H1 (cell line): ENCODE data around the gene E2F1. TPM values are rescaled to one million over a fixed set of nuclear protein-coding genes. Genes with fewer than 3 reads are reported as not detected.

Experiments
- CTCF ChIA-PET: fragments of 300-600 bp; sonication (Branson Sonifier 250); formaldehyde crosslinking; loops from one replicate; lab custom pipeline; 2021; ENCODE audit not compliant: partially characterized antibody; lab: Charles Lee
- POLR2A ChIA-PET: fragments of 300-600 bp; sonication (Branson Sonifier 250); formaldehyde crosslinking; loops from one replicate; lab custom pipeline; 2021; ENCODE audit warnings: inconsistent platforms; ENCODE audit not compliant: partially characterized antibody; lab: Charles Lee
- DNase-seq, 2 experiments: peaks; one replicate each; pipeline versions ENCODE4 v3.0.0 to v3.0.0-alpha.2; 2010 to 2022; ENCODE audit warnings: low spot score in 2 of 2, low read depth in 1 of 2, mixed read lengths in 1 of 2
- FAIRE-seq: peaks from 2 replicates; lab custom pipeline; 2011; peaks lifted over from hg19 to GRCh38; lab: Jason Lieb, UNC
- H2AFZ ChIP-seq: 2 replicates; pipeline ENCODE4 v1.8.1; 2012; ENCODE audit warnings: low read length, inconsistent platforms
- H2AK5ac ChIP-seq: 2 replicates; pipeline ENCODE4 v1.6.1; 2013; ENCODE audit warnings: low read depth, low read length
- H2BK120ac ChIP-seq: replicated peaks from 2 replicates; pipeline ENCODE3; 2013; ENCODE audit warnings: low read depth, low read length, inconsistent platforms
- H2BK12ac ChIP-seq: 2 replicates; pipeline ENCODE4 v1.6.1; 2013; ENCODE audit warnings: low read depth, low read length
- H2BK15ac ChIP-seq: 2 replicates; pipeline ENCODE4 v1.6.1; 2013; ENCODE audit warnings: low read length
- H2BK20ac ChIP-seq: 2 replicates; pipeline ENCODE4 v1.6.1; 2013; ENCODE audit warnings: low read length
- H2BK5ac ChIP-seq: 2 replicates; pipeline ENCODE4 v1.6.1; 2013; ENCODE audit warnings: low read depth, low read length
- H3K14ac ChIP-seq: 2 replicates; pipeline ENCODE4 v1.6.1; 2013; ENCODE audit warnings: inconsistent platforms; ENCODE audit not compliant: insufficient read length
- H3K18ac ChIP-seq: 2 replicates; pipeline ENCODE4 v1.6.1; 2013; ENCODE audit warnings: low read length; ENCODE audit errors: extremely low read depth
- H3K23ac ChIP-seq: 2 replicates; pipeline ENCODE4 v1.6.1; 2013; ENCODE audit warnings: inconsistent platforms; ENCODE audit not compliant: insufficient read length
- H3K23me2 ChIP-seq: 2 replicates; pipeline ENCODE4 v1.6.1; 2013; ENCODE audit warnings: low read depth, low read length
- H3K27ac ChIP-seq: 2 replicates; pipeline ENCODE4 v1.6.1; 2011; ENCODE audit warnings: low read depth, low read length, inconsistent platforms
- H3K27me3 ChIP-seq, 4 experiments: replicated peaks in 1 of 4; 1 replicate in 1 of 4; 2 replicates in 3 of 4; pipeline versions ENCODE4 v1.6.1 to v1.8.1; 2011 to 2013; ENCODE audit warnings: low read length in 3 of 4, mild to moderate bottlenecking in 3 of 4, inconsistent platforms in 2 of 4, mixed read lengths in 2 of 4, moderate library complexity in 1 of 4; ENCODE audit not compliant: control insufficient read depth in 3 of 4, insufficient read depth in 3 of 4; ENCODE audit errors: extremely low read depth in 1 of 4
- H3K36me3 ChIP-seq, 4 experiments: 2 replicates each; pipeline versions ENCODE4 v1.6.1 to v1.8.1; 2011 to 2013; ENCODE audit warnings: mild to moderate bottlenecking in 4 of 4, low read length in 3 of 4, moderate library complexity in 2 of 4, control low read depth in 1 of 4, inconsistent platforms in 1 of 4; ENCODE audit not compliant: insufficient read depth in 4 of 4, control insufficient read depth in 2 of 4
- H3K4ac ChIP-seq: replicated peaks from 2 replicates; pipeline ENCODE3; 2013; ENCODE audit warnings: low read length, low read depth, mixed read lengths, inconsistent platforms; ENCODE audit not compliant: insufficient read length
- H3K4me1 ChIP-seq, 4 experiments: replicated peaks in 1 of 4; 1 replicate in 1 of 4; 2 replicates in 3 of 4; pipeline versions ENCODE4 v1.6.1 to v1.8.1; 2011 to 2013; ENCODE audit warnings: low read length in 3 of 4, inconsistent platforms in 2 of 4, mixed read lengths in 1 of 4; ENCODE audit not compliant: insufficient read depth in 4 of 4, control insufficient read depth in 3 of 4
- H3K4me2 ChIP-seq, 2 experiments: 2 replicates each; pipeline versions ENCODE4 v1.6.1 to v1.8.1; 2011 to 2013; ENCODE audit warnings: low read depth in 2 of 2, low read length in 2 of 2, control low read depth in 1 of 2, inconsistent platforms in 1 of 2, mild to moderate bottlenecking in 1 of 2; ENCODE audit not compliant: insufficient read depth in 1 of 2
- H3K4me3 ChIP-seq, 4 experiments: fragments of 200-600, 300-600 bp in 1 of 4; sonication (generic), shearing (Covaris generic), sonication (Bioruptor Twin) in 1 of 4; 2 replicates each; pipeline versions ENCODE4 v1.5.1 to v1.8.1; 2011 to 2016; ENCODE audit warnings: low read length in 4 of 4, low read depth in 3 of 4, control low read depth in 2 of 4, inconsistent platforms in 2 of 4, mild to moderate bottlenecking in 2 of 4, mixed read lengths in 1 of 4, moderate library complexity in 1 of 4; ENCODE audit not compliant: insufficient read depth in 2 of 4; ENCODE audit errors: extremely low read depth in 1 of 4
- H3K56ac ChIP-seq: replicated peaks from 2 replicates; pipeline ENCODE3; 2013; ENCODE audit warnings: low read depth, mild to moderate bottlenecking, mixed read lengths, low read length, inconsistent platforms; ENCODE audit not compliant: insufficient read length
- H3K79me1 ChIP-seq: 2 replicates; pipeline ENCODE4 v1.6.1; 2013; ENCODE audit warnings: low read depth, low read length, control low read depth
- H3K79me2 ChIP-seq, 2 experiments: 2 replicates each; pipeline versions ENCODE4 v1.6.1 to v1.8.1; 2012 to 2013; ENCODE audit warnings: low read length in 2 of 2, mild to moderate bottlenecking in 2 of 2, inconsistent platforms in 1 of 2; ENCODE audit not compliant: insufficient read depth in 2 of 2, control insufficient read depth in 1 of 2
- H3K9ac ChIP-seq, 4 experiments: replicated peaks in 1 of 4; 1 replicate in 1 of 4; 2 replicates in 3 of 4; pipeline versions ENCODE4 v1.6.1 to v1.8.1; 2011 to 2013; ENCODE audit warnings: low read depth in 3 of 4, low read length in 3 of 4, control low read depth in 2 of 4, mild to moderate bottlenecking in 2 of 4, moderate library complexity in 2 of 4, inconsistent platforms in 1 of 4; ENCODE audit errors: extremely low read depth in 1 of 4
- H3K9me3 ChIP-seq, 2 experiments: 2 replicates each; pipeline versions ENCODE4 v1.6.1 to v1.8.1; 2012 to 2013; ENCODE audit warnings: mild to moderate bottlenecking in 2 of 2, moderate library complexity in 2 of 2, control low read depth in 1 of 2, inconsistent platforms in 1 of 2, low read depth in 1 of 2, low read length in 1 of 2, mixed read lengths in 1 of 2; ENCODE audit not compliant: insufficient read depth in 2 of 2
- H4K20me1 ChIP-seq, 2 experiments: replicated peaks in 1 of 2; 2 replicates each; pipeline versions ENCODE3 to v1.8.1; 2011 to 2013; ENCODE audit warnings: inconsistent platforms in 2 of 2, low read length in 2 of 2, mild to moderate bottlenecking in 1 of 2; ENCODE audit not compliant: insufficient read depth in 2 of 2, control insufficient read depth in 1 of 2
- H4K5ac ChIP-seq: 2 replicates; pipeline ENCODE4 v1.6.1; 2013; ENCODE audit warnings: low read length, low read depth, mixed read lengths, inconsistent platforms; ENCODE audit not compliant: insufficient read length
- H4K8ac ChIP-seq: 2 replicates; pipeline ENCODE4 v1.8.0; 2013; ENCODE audit warnings: mild to moderate bottlenecking, moderate library complexity, low read length, inconsistent platforms; ENCODE audit not compliant: insufficient read depth; ENCODE audit errors: extremely low read depth
- H4K91ac ChIP-seq: replicated peaks from 2 replicates; pipeline ENCODE3; 2013; ENCODE audit warnings: low read length, mixed read lengths, inconsistent platforms; ENCODE audit not compliant: insufficient read length
- CBX5 ChIP-seq: fragments of 300-800, 300-1000 bp; sonication (generic); IDR thresholded peaks from 2 replicates; pipeline ENCODE4 v1.7.1; 2016; ENCODE audit warnings: antibody characterized with exemption, low read length, low read depth
- MAFK ChIP-seq: IDR thresholded peaks from 2 replicates; pipeline ENCODE4 v1.6.1; 2012; ENCODE audit warnings: low read depth, mild to moderate bottlenecking, improper control_type of control experiment, low read length
- NRF1 ChIP-seq: IDR thresholded peaks from 2 replicates; pipeline ENCODE4 v1.6.1; 2011; ENCODE audit warnings: mild to moderate bottlenecking, low read depth, low read length, improper control_type of control experiment
- POLR2AphosphoS5 ChIP-seq: IDR thresholded peaks from 2 replicates; pipeline ENCODE4 v1.6.1; 2011; ENCODE audit warnings: low read depth, low read length
- RAD21 ChIP-seq, 2 experiments: IDR thresholded peaks in 1 of 2; conservative IDR thresholded peaks in 1 of 2; 2 replicates each; pipeline ENCODE4 v1.6.1; 2011; ENCODE audit warnings: low read depth in 2 of 2, low read length in 2 of 2, improper control_type of control experiment in 1 of 2, inconsistent platforms in 1 of 2, mild to moderate bottlenecking in 1 of 2, moderate library complexity in 1 of 2
- RBBP5 ChIP-seq: IDR thresholded peaks from 2 replicates; pipeline ENCODE4 v1.7.1; 2012; ENCODE audit warnings: low read depth, mild to moderate bottlenecking, inconsistent platforms, low read length, moderate library complexity, borderline replicate concordance
- TBP ChIP-seq: IDR thresholded peaks from 2 replicates; pipeline ENCODE4 v1.6.1; 2011; ENCODE audit warnings: low read depth, low read length, improper control_type of control experiment
- WGBS, 2 experiments: shearing (Covaris generic) in 1 of 2; methylation state at CpG; one replicate each; pipeline versions ENCODE4 v1.1.6 to v1.1.7; 2013 to 2015; ENCODE audit warnings: low lambda C conversion rate in 2 of 2, mixed read lengths in 2 of 2, inconsistent platforms in 1 of 2, low coverage in 1 of 2, missing lambda C conversion rate in 1 of 2; ENCODE audit not compliant: insufficient replicate concordance in 2 of 2, insufficient coverage in 1 of 2, insufficient read length in 1 of 2; ENCODE audit errors: extremely low coverage in 1 of 2, missing lambda C conversion rate in 1 of 2; 5-methylcytosine and 5-hydroxymethylcytosine counted together
- polyA plus RNA-seq, 7 experiments: library from polyadenylated mRNA; depleted of rRNA in 3 of 7; stranded (reverse) in 5 of 7; unstranded in 2 of 7; fragments of >200 nt in 5 of 7; fragments of 200-250 nt in 2 of 7; gene quantifications; 1 replicate in 5 of 7; 2 replicates in 1 of 7; 4 replicates in 1 of 7; pipeline versions ENCODE4 v1.2.1 to v1.2.3, GENCODE V29; 2011 to 2013; ENCODE audit warnings: missing spikeins in 2 of 7, mixed read lengths in 2 of 7
- total RNA-seq: library from RNA; stranded (reverse); fragmentation: NEBNext Ultra II Directional; extraction: Animal tissue kit (Norgen Biotek cat#: 25700); gene quantifications from 2 replicates; pipeline ENCODE4 v1.2.1, GENCODE V29; 2021
- TF ChIP-seq, protein P1 (sequence below): IDR thresholded peaks from 2 replicates; pipeline ENCODE4 v1.6.1; 2011; ENCODE audit warnings: low read length, improper control_type of control experiment

Gene E2F1
- total and polyA plus RNA-seq, 2 of the 8 experiments (the other 6 are each of a cell fraction or from before 2014, with no cell fraction given): 33.4 to 35.8 TPM

DNA sequence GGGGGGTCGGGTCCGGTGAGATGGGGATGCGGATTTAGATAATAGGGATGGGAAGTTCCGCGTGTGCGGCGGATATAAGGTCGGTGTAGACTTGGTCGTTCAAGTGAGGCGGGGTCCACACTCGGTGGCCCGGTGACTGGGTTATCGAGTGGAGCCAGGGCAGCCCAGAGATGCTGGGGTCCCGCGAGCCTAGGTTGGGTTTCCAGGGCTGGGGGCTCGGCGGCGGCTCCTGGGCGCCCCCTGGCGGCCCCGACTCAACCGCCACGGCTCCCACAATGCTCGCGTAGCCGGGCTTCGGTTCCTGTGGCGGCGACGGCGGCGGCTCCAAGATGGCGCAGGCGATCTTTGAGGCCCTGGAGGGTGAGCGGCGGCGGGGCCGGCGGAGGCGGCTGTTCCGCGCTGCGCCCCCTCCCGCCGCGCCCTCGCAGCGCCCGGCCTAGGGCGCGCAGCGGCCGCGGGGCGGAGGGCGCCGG lies 45.5 kb upstream of the E2F1 start, which contains the start of gene ZNF341:
Gene ZNF341 (plus strand): TSS at position 304 of the 473 bp plus-strand sequence. CDS start 26 bp downstream, at position 330.
- Histone ChIP-seq H3K79me1 (no peaks in the 10 kb centered on the region), H3K36me3 (no peaks in the 10 kb centered on the region; a peak in 1 of 8 replicates), H3K4me1 (peaks cover 4 to 9% (median 7%) of the 10 kb centered on the region in 4 experiments), H3K9ac (peak within 1 kb of the TSS; percentile 5 to 71 (median 56); a peak in 6 of 7 replicates), H4K20me1 (no peaks in the 10 kb centered on the region), H2BK15ac (peak within 1 kb of the TSS; percentile 88; the same call in 1 of the 2 replicates), H3K4me2 (peak within 1 kb of the TSS; percentile 80 to 94), H3K23ac (no peak within 1 kb of the TSS), H3K18ac (peak within 1 kb of the TSS; percentile 95), H2AK5ac (0 out of 2 replicates have a peak within 1 kb of the TSS, but pooled peaks have one; percentile 24), H4K5ac (peak within 1 kb of the TSS; percentile 63), H2AFZ (peak within 1 kb of the TSS; percentile 87), H3K79me2 (no peaks in the 10 kb centered on the region), H3K4ac (peak within 1 kb of the TSS; percentile 88), H2BK20ac (0 out of 2 replicates have a peak within 1 kb of the TSS, but pooled peaks have one; percentile 90), H3K9me3 (peaks cover 2 to 3% of the 10 kb centered on the region in 2 experiments; a peak in 3 of 4 replicates), H2BK120ac (peak within 1 kb of the TSS; percentile 73), H4K91ac (peak within 1 kb of the TSS; percentile 98), H3K56ac (peak within 1 kb of the TSS; percentile 75), H4K8ac (peak within 1 kb of the TSS; percentile 92), H3K14ac (no peak within 1 kb of the TSS), H3K27ac (peak within 1 kb of the TSS; percentile 58; the same call in 1 of the 2 replicates), H2BK5ac (peak within 1 kb of the TSS; percentile 88), H3K4me3 (peak within 1 kb of the TSS; percentile 48 to 72 (median 67)), H3K27me3 (no peaks in the 10 kb centered on the region), H3K23me2 (peaks cover 9% of the 10 kb centered on the region), H2BK12ac (peak within 1 kb of the TSS; percentile 95; the same call in 1 of the 2 replicates)
- FAIRE-seq (no peak), DNase-seq (peak in 1 of 2 experiments; percentile 92)
- ChIA-PET CTCF (interaction anchor here (0.6 to 2.5 kb wide), 6 partner anchors 9 to 65 kb away, joined by 3 to 6 read pairs (median 4); partner anchors contain the start of gene ACTL10), POLR2A (interaction anchor here (0.9 to 2.7 kb wide), 7 partner anchors 10 to 66 kb away, joined by 3 to 8 read pairs (median 3); partner anchors contain the start of gene PXMP4)
- 3% methylated on average over 30 of the region's 57 CpGs; no CpG with 5 or more reads in 1 of the 2 experiments for WGBS, 2 experiments
- TF ChIP-seq CBX5 (no peak), RBBP5 (no peak), NRF1 (no peak), MAFK (no peak), TBP (no peak), RAD21 (IDR thresholded peaks at IDR 0.05 in 1 of 2, conservative IDR thresholded peaks at IDR 0.05 in 1 of 2; ENCODE audit: low read depth in 2 of 2, low read length in 2 of 2) (peak; percentile 72 to 84), POLR2AphosphoS5 (no peak)
- TF ChIP-seq, protein P1, sequence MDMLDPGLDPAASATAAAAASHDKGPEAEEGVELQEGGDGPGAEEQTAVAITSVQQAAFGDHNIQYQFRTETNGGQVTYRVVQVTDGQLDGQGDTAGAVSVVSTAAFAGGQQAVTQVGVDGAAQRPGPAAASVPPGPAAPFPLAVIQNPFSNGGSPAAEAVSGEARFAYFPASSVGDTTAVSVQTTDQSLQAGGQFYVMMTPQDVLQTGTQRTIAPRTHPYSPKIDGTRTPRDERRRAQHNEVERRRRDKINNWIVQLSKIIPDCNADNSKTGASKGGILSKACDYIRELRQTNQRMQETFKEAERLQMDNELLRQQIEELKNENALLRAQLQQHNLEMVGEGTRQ: 0 out of 2 replicates have a peak, but pooled peaks have one; percentile 5
